Kidney epithelial cell (primary cell): ENCODE data around the gene ABCB11. TPM values are rescaled to one million over a fixed set of nuclear protein-coding genes. Genes with fewer than 3 reads are reported as not detected.

Source experiments
- DNase-seq: peaks from one replicate; pipeline ENCODE4 v3.0.0-alpha.2; 2010; ENCODE audit warnings: low read depth
- H3K27me3 ChIP-seq: 2 replicates; pipeline ENCODE4 v1.6.0; 2011; ENCODE audit warnings: low read length; ENCODE audit not compliant: control insufficient read depth, insufficient read depth
- H3K36me3 ChIP-seq: 2 replicates; pipeline ENCODE4 v1.5.1; 2011; ENCODE audit warnings: low read length; ENCODE audit not compliant: control insufficient read depth, insufficient read depth
- H3K4me3 ChIP-seq: 2 replicates; pipeline ENCODE4 v1.5.1; 2011; ENCODE audit warnings: low read depth, mild to moderate bottlenecking, control low read depth, low read length
- total RNA-seq: library from RNA; depleted of rRNA; stranded (reverse); fragments of >200 nt; gene quantifications from 2 replicates; pipeline ENCODE4 v1.2.3, GENCODE V29; 2015
- TF ChIP-seq, protein P1 (sequence below): IDR thresholded peaks from 2 replicates; pipeline ENCODE4 v1.5.1; 2011; ENCODE audit warnings: mild to moderate bottlenecking, moderate library complexity, low read length, control low read depth, inconsistent platforms; ENCODE audit not compliant: insufficient read depth, poor library complexity, severe bottlenecking

ABCB11 gene
- total RNA-seq, 1 donor from 2014 or later, result not detected

DNA sequence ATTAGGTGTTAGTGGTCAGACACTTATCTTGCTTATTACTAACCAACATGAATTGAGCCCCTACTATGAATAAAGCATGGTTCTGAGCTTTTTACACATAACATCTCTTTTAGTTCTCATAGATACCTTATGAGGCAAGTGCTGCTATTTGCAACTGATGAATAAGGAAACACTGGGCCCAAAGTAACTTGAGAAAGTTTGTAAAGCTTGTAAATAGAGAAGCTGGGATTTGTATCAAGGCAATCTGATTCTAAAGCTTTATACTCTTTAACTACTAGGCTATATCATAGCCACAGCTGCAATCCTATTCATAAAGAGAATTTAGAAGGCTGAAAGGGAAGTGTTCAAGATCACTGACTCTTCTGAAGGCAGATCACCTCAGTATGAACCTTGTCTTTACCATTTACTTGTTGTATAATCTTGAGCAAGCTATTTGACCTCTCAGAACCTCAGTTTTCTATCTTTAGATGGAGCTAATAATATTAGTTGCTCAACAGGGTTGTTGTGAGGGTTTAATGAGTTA is 60.4 kb downstream of the ABCB11 start:
- DNase-seq, result no peak
- Histone ChIP-seq H3K4me3 (no peak overlapping the region), H3K36me3 (no peaks in the 10 kb centered on the region), H3K27me3 (no peaks in the 10 kb centered on the region)
- TF ChIP-seq, protein P1, sequence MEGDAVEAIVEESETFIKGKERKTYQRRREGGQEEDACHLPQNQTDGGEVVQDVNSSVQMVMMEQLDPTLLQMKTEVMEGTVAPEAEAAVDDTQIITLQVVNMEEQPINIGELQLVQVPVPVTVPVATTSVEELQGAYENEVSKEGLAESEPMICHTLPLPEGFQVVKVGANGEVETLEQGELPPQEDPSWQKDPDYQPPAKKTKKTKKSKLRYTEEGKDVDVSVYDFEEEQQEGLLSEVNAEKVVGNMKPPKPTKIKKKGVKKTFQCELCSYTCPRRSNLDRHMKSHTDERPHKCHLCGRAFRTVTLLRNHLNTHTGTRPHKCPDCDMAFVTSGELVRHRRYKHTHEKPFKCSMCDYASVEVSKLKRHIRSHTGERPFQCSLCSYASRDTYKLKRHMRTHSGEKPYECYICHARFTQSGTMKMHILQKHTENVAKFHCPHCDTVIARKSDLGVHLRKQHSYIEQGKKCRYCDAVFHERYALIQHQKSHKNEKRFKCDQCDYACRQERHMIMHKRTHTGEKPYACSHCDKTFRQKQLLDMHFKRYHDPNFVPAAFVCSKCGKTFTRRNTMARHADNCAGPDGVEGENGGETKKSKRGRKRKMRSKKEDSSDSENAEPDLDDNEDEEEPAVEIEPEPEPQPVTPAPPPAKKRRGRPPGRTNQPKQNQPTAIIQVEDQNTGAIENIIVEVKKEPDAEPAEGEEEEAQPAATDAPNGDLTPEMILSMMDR, result no peak

- no peak overlapping the region for H3K4me3 ChIP-seq
- no peaks in the 10 kb centered on the region for H3K36me3 ChIP-seq
- TF ChIP-seq, protein P1, result no peak
- H3K27me3 ChIP-seq, result no peaks in the 10 kb centered on the region
- DNase-seq, result no peak
Observed at GRCh38 chr2:168969865-168970264, 61.3 kb downstream of the ABCB11 start.

DNA sequence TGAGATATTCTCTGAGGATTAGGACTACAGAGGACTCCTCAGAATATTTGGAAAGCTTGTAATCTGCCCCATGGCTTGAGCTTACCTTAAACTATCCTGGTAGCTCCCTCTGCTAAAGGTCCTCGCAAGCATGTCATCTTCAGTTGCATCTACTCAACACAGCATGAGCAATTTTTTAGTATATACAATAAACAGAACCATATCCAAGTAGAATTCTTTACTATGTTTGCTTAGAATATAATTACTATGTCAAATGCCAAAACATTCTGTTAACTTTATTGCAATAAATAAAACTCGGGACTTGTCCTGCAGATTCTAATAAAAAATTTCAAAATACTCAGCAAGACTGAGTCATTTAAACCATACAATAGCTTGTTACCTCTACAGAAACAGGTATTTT is 62.8 kb downstream of the ABCB11 start:
- no peak overlapping the region for H3K4me3 ChIP-seq
- no peaks in the 10 kb centered on the region for H3K36me3 ChIP-seq
- TF ChIP-seq, protein P1, result no peak
- H3K27me3 ChIP-seq, result no peaks in the 10 kb centered on the region
- no peak for DNase-seq

- Histone ChIP-seq H3K27me3 (no peaks in the 10 kb centered on the region), H3K36me3 (no peaks in the 10 kb centered on the region), H3K4me3 (no peak overlapping the region)
- TF ChIP-seq, protein P1, result no peak
- peak; percentile 18 for DNase-seq
Observed at GRCh38 chr2:168964251-168964807, 66.8 kb downstream of the ABCB11 start.

GRCh38 chr2:168962636-168963035 is 68.5 kb downstream of the ABCB11 start:
- no peak overlapping the region for H3K4me3 ChIP-seq
- H3K27me3 ChIP-seq, result no peaks in the 10 kb centered on the region
- H3K36me3 ChIP-seq, result no peaks in the 10 kb centered on the region
- no peak for DNase-seq
- TF ChIP-seq, protein P1, result no peak

- TF ChIP-seq, protein P1, result peak; percentile 77
- Histone ChIP-seq H3K4me3 (no peak overlapping the region), H3K36me3 (no peaks in the 10 kb centered on the region), H3K27me3 (no peaks in the 10 kb centered on the region)
- peak; percentile 35 for DNase-seq
Observed at GRCh38 chr2:168961450-168962229, 69.5 kb downstream of the ABCB11 start.
